SK-N-SH (cell line): Measurements from ENCODE around the gene BTN1A1. TPM values are rescaled to one million over a fixed set of nuclear protein-coding genes. Genes with fewer than 3 reads are reported as not detected.

Experiments used
- polyA plus RNA-seq, 3 experiments: library from polyadenylated mRNA; depleted of rRNA; stranded (reverse); fragments of >200 nt; gene quantifications; 2 replicates each; pipeline ENCODE4 v1.2.3, GENCODE V29; 2012
- small RNA-seq, 7 experiments: library from RNA; depleted of rRNA; stranded (forward); fragments of <200 nt; gene quantifications; one replicate each; pipeline ENCODE3, GENCODE V24; 2012

The BTN1A1 gene
- polyA plus RNA-seq, 1 of the 3 experiments (the other 2 are of a cell fraction) = not detected

Small RNA genes within 50 kb of the gene (small RNA-seq; reads per million reads assigned to genes)
- 0 to 0.52 (median 0) reads per million in 7 experiments for gene RNU6-502P

Other genes starting within 250 kb of the BTN1A1 start
- gene BTN3A2, start 135.1 kb upstream of the BTN1A1 start, polyA plus RNA-seq (2012; rRNA removed) = 20.3 and 24.2 TPM in 2 replicates
- 11.1 and 18.0 TPM in 2 replicates for gene BTN2A2, start 117.2 kb upstream of the BTN1A1 start, polyA plus RNA-seq (2012; rRNA removed)
- 14.2 and 17.6 TPM in 2 replicates for gene BTN3A1, start 98.0 kb upstream of the BTN1A1 start, polyA plus RNA-seq (2012; rRNA removed)
- gene BTN3A3, start 59.8 kb upstream of the BTN1A1 start, polyA plus RNA-seq (2012; rRNA removed) = 6.9 and 8.8 TPM in 2 replicates
- 21.2 and 28.6 TPM in 2 replicates for gene BTN2A1, start 42.3 kb upstream of the BTN1A1 start, polyA plus RNA-seq (2012; rRNA removed)
- 76.3 and 79.7 TPM in 2 replicates for gene HMGN4, start 38.1 kb downstream of the BTN1A1 start, polyA plus RNA-seq (2012; rRNA removed)
- 15.4 and 18.4 TPM in 2 replicates for gene ABT1, start 96.7 kb downstream of the BTN1A1 start, polyA plus RNA-seq (2012; rRNA removed)
- 4.0 and 6.9 TPM in 2 replicates for gene ZNF322, start 159.4 kb downstream of the BTN1A1 start, polyA plus RNA-seq (2012; rRNA removed)